Measurements from ENCODE around the gene EFCAB6. TPM values are rescaled to one million over a fixed set of nuclear protein-coding genes. Genes with fewer than 3 reads are reported as not detected.

Gene EFCAB6
- total and polyA plus RNA-seq, 7 donors = 0.07 to 0.84 (median 0.50) TPM

DNA sequence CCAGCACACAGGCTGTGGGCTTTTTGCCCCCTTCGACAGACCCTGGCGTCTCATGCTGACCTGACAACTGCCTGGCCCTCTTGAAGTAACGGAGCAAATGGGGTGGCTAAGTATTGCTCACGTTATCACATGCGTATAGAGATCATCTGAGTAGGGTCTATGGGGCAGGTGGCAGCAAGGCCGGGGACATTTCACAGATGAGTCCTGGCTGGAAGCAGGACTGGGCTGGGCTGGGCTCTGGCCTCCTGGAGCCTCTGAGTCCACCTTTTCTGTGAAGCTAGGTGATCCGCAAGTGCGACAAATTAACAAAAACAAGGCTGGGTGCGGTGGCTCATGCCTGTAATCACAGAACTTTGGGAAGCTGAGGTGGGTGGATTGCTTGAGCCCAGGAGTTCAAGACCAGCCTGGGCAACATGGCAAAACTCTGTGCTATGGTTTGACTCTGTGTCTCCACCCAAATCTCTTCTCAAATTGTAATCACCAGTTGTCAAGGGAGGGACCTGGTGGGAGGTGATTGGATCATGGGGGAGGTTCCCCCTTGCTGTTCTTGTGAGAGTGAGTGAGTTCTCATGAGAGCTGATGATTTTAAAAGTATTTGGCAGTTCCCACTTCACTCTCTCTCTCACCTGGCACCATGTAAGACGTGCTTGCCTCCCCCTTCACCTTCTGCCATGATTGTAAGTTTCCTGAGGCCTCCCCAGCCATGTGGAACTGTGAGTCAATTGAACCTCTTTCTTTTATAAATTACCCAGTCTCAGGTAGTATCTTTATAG, 278.3 kb downstream of the EFCAB6 start:
- no peak for DNase-seq
- 93% methylated on average over 10 of the region's 10 CpGs for WGBS, 3 donors

DNA sequence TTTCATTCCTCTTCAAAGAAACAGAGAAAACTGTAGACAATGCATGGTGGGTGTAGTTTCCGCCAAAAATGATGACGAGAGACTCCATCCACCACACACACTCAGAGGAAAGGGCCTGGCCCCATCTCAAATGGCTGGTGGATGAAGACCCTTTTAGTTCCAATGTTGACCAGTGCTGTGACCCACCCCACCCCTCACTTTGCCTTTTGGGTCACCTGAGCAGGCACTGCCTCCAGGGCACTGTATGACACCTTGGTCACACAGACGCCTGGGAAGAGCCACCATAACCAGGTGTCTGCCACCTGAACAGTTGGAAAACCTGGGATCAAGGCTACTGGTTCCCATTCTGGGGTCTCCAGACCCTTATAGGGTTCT, 279.0 kb downstream of the EFCAB6 start:
- Histone ChIP-seq H3K27ac (no peak overlapping the region), H3K36me3 (ENCODE audit: insufficient read depth in 1 of 2, low read depth in 1 of 2) (no peaks in the 10 kb centered on the region), H3K9me3 (peaks cover 2% of the 10 kb centered on the region), H3K27me3 (ENCODE audit: insufficient read depth in 3 of 3, low read length in 2 of 3) (peaks cover 0 to 2% (median under 1%) of the 10 kb centered on the region in 3 donors), H3K4me3 (no peak overlapping the region), H3K4me1 (no peaks in the 10 kb centered on the region)
- TF ChIP-seq, protein P1, sequence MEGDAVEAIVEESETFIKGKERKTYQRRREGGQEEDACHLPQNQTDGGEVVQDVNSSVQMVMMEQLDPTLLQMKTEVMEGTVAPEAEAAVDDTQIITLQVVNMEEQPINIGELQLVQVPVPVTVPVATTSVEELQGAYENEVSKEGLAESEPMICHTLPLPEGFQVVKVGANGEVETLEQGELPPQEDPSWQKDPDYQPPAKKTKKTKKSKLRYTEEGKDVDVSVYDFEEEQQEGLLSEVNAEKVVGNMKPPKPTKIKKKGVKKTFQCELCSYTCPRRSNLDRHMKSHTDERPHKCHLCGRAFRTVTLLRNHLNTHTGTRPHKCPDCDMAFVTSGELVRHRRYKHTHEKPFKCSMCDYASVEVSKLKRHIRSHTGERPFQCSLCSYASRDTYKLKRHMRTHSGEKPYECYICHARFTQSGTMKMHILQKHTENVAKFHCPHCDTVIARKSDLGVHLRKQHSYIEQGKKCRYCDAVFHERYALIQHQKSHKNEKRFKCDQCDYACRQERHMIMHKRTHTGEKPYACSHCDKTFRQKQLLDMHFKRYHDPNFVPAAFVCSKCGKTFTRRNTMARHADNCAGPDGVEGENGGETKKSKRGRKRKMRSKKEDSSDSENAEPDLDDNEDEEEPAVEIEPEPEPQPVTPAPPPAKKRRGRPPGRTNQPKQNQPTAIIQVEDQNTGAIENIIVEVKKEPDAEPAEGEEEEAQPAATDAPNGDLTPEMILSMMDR (IDR thresholded peaks at IDR 0.05) = no peak
- intact Hi-C loops (cut with DNase I) = no loop called here
- 77 to 83% (median 81%) methylated on average over 3 of the region's 3 CpGs for WGBS, 3 donors
- DNase-seq = no peak
- no peak for ATAC-seq

More for the DNA sequence above, 278.3 kb downstream of the EFCAB6 start:
- intact Hi-C loops (cut with DNase I) = no loop called here
- TF ChIP-seq, protein P1 (IDR thresholded peaks at IDR 0.05) = no peak
- Histone ChIP-seq H3K27me3 (ENCODE audit: insufficient read depth in 3 of 3, low read length in 2 of 3) (peaks cover 0 to 2% (median 0%) of the 10 kb centered on the region in 3 donors), H3K9me3 (peaks cover 2% of the 10 kb centered on the region), H3K4me3 (no peak overlapping the region), H3K36me3 (ENCODE audit: insufficient read depth in 1 of 2, low read depth in 1 of 2) (no peaks in the 10 kb centered on the region), H3K27ac (no peak overlapping the region), H3K4me1 (no peaks in the 10 kb centered on the region)
- ATAC-seq = no peak

DNA sequence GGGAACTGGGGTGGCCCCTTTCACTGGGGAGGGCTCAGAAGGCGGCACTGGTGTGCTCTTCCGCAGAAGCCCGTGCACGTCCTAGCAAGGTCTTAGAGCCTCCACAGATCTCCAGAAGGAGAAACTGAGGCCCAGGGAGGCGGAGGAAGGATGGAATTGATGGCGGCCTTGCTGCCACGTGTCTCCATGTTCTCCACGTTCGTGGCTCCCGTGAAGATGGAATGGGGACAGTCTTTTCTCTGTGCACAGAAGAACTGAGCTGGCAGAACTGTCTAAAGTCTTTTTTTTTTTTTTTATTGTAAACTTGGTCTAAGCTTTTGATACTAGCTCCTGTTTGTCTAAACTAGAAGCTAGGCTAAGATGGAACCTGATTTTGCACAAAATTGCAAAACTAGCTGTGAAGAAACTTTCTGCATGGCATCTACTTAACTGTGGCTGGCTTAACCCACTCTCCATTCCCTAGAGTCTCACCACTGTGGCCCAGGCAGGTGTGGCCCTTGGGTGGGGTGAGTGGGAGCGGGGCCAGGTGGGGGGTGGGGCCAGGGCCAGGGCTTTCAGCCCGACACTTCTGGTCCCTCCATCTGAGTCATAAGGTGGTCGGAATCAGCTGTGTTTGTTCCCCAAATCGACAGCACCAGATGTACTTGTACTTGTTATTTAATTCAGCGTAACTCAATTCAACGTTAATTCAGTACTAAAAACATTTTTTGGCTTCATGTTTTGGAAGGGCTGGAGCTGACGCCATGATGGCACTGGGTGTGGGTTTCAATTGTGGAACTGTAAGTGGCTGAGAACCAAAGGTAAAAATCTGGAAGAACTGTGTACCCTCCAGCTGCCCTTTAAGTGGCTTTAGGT, 279.6 kb downstream of the EFCAB6 start:
- H3K27me3 ChIP-seq (ENCODE audit: insufficient read depth in 3 of 3, low read length in 2 of 3) = peaks cover 0 to 4% (median 2%) of the 10 kb centered on the region in 3 donors
- no peak overlapping the region for H3K4me3 ChIP-seq
- WGBS, 3 donors = 64 to 70% (median 66%) methylated on average over 17 of the region's 17 CpGs
- H3K36me3 ChIP-seq (ENCODE audit: insufficient read depth in 1 of 2, low read depth in 1 of 2) = no peaks in the 10 kb centered on the region
- no peaks in the 10 kb centered on the region for H3K4me1 ChIP-seq
- H3K27ac ChIP-seq = no peak overlapping the region
- intact Hi-C loops (cut with DNase I) = no loop called here
- H3K9me3 ChIP-seq = peaks cover 2% of the 10 kb centered on the region
- TF ChIP-seq, protein P1 (IDR thresholded peaks at IDR 0.05) = no peak
- DNase-seq (no peak), ATAC-seq (no peak)

DNA sequence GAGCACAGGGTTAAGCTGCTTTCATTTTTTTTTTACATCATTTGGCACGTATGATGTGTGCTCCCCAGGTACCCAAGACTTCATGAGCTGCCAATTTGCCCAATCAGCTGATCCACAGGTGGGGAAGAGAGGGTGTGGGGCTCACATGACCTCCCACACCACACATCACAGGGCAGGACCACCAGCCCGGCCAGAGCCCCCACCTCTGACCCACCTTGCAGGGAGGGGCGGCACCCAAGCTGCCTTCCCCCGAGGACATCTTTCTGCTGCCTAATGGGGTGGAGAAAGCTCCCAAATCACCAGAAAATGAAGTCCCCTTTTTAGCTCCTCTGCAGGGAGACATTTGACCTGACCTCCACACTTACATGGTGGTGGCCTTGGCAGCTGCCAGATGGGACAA, 280.5 kb downstream of the EFCAB6 start:
- WGBS, 3 donors = 63 to 68% (median 63%) methylated on average over 4 of the region's 4 CpGs
- intact Hi-C loops (cut with DNase I) = no loop called here
- ATAC-seq (no peak), DNase-seq (no peak)
- Histone ChIP-seq H3K36me3 (ENCODE audit: insufficient read depth in 1 of 2, low read depth in 1 of 2) (no peaks in the 10 kb centered on the region), H3K27ac (no peak overlapping the region), H3K9me3 (no peaks in the 10 kb centered on the region), H3K4me3 (no peak overlapping the region), H3K27me3 (ENCODE audit: insufficient read depth in 3 of 3, low read length in 2 of 3) (peaks cover 0 to 12% (median 2%) of the 10 kb centered on the region in 3 donors), H3K4me1 (no peaks in the 10 kb centered on the region)
- TF ChIP-seq, protein P1 (IDR thresholded peaks at IDR 0.05) = no peak

Measured in psoas muscle (tissue), 8 donors.